ENCODE results near the gene GFOD2. TPM values are rescaled to one million over a fixed set of nuclear protein-coding genes. Genes with fewer than 3 reads are reported as not detected.
A peak's percentile ranks its signal among the peaks of the same experiment; 100 is the strongest.

The GFOD2 gene
- total RNA-seq, 1 donor from 2014 or later = 32.4 TPM

DNA sequence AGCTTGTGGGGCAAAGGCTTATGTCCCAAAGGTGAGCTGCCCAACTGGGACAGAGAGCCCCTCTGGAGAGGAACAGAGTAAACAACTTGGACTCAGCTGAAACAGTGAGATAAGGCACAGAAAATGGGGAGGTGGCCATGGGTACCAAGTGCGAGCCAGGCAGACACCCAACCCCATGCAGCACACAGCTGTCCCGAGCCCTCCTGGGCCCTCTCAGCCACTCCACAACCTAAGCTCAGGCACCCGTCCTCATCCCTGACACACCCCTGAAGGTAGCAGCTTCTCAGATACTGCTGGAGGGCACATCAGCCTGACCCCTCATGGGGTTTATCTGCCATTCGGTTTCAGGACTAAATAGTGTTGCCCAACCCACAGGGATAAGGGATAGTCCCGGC lies 4.8 kb upstream of the GFOD2 start:
- Histone ChIP-seq H2AFZ (ENCODE audit: low read depth, low read length) (no peak overlapping the region), H3K79me2 (ENCODE audit: insufficient read depth, low read length) (peaks cover 2% of the 10 kb centered on the region), H4K20me1 (ENCODE audit: insufficient read depth, low read length) (no peaks in the 10 kb centered on the region), H3K9me3 (ENCODE audit: insufficient read depth, low read depth, low read length) (no peaks in the 10 kb centered on the region), H3K27me3 (ENCODE audit: insufficient read depth, low read length) (no peaks in the 10 kb centered on the region), H3K4me2 (ENCODE audit: low read length) (no peak overlapping the region), H3K27ac (ENCODE audit: low read depth, low read length) (peak overlapping the region; percentile 58), H3K4me1 (ENCODE audit: insufficient read depth, low read length) (peaks cover 16% of the 10 kb centered on the region), H3K9ac (ENCODE audit: low read length) (no peak overlapping the region), H3K4me3 (ENCODE audit: insufficient read depth, low read depth, low read length) (no peak overlapping the region), H3K36me3 (ENCODE audit: insufficient read depth, low read length) (peaks cover 4% of the 10 kb centered on the region)
- TF ChIP-seq, protein P1, sequence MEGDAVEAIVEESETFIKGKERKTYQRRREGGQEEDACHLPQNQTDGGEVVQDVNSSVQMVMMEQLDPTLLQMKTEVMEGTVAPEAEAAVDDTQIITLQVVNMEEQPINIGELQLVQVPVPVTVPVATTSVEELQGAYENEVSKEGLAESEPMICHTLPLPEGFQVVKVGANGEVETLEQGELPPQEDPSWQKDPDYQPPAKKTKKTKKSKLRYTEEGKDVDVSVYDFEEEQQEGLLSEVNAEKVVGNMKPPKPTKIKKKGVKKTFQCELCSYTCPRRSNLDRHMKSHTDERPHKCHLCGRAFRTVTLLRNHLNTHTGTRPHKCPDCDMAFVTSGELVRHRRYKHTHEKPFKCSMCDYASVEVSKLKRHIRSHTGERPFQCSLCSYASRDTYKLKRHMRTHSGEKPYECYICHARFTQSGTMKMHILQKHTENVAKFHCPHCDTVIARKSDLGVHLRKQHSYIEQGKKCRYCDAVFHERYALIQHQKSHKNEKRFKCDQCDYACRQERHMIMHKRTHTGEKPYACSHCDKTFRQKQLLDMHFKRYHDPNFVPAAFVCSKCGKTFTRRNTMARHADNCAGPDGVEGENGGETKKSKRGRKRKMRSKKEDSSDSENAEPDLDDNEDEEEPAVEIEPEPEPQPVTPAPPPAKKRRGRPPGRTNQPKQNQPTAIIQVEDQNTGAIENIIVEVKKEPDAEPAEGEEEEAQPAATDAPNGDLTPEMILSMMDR (IDR thresholded peaks at IDR 0.05; ENCODE audit: insufficient read depth, low read depth, low read length) = no peak
- TF ChIP-seq EZH2 (IDR thresholded peaks at IDR 0.05; ENCODE audit: insufficient read depth, low read length) = no peak
- Mint-ChIP-seq H3K9me3 (ENCODE audit: unreplicated experiment) (peaks cover under 1% of the 10 kb centered on the region), H3K4me1 (ENCODE audit: low read depth, unreplicated experiment) (peaks cover 9% of the 10 kb centered on the region), H3K36me3 (ENCODE audit: low read depth, unreplicated experiment) (peaks cover 25% of the 10 kb centered on the region), H3K27me3 (ENCODE audit: low read depth, unreplicated experiment) (no peaks in the 10 kb centered on the region), H3K27ac (ENCODE audit: unreplicated experiment) (no peak overlapping the region), H3K4me3 (ENCODE audit: unreplicated experiment) (no peak overlapping the region)
- DNase-seq (ENCODE audit: low read depth) = no peak
- FAIRE-seq = no peak

DNA sequence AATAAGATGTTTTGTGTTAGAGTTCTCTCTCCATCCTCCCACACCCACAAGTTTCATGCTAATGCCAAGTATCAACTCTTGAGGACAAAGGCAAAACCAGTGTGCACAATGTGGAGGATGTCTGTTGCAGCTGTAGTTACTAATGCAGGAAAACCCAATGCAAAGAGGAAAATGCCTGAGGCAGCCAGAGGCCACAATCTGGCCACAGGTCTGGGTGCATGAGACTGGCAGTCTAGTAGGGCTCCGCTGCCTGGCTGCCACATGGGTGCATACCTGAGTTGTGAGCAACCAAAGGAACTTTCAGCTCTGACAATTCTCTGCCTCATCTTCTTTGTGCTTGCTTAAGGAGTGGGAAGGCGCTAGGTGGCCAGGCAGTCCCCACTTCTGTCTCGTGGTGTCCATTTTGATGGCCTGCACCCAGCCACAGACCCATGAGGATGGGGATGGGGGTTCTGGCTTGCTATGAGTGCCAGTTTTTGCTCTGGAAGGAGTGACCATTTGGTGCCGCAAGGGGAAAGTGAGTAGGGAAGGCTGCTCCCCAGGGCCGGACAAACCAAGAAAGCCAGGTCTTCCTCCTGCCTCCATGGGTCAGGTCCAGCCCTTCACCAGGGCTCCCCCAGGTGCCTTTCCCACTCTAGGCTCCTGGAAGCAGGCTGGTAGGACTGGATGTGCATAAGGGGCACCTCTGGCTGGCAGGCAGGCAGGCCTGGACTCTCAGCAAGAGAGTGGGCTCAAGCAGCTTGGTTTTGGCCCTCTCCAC lies 4.2 kb upstream of the GFOD2 start:
- peak overlapping the region; percentile 58 for H3K27ac ChIP-seq (ENCODE audit: low read depth, low read length)
- DNase-seq (ENCODE audit: low read depth) (peak; percentile 78), FAIRE-seq (no peak)
- H3K4me3 Mint-ChIP-seq (ENCODE audit: unreplicated experiment) = no peak overlapping the region
- no peak overlapping the region for H2AFZ ChIP-seq (ENCODE audit: low read depth, low read length)
- no peaks in the 10 kb centered on the region for H3K27me3 ChIP-seq (ENCODE audit: insufficient read depth, low read length)
- peaks cover 2% of the 10 kb centered on the region for H3K36me3 ChIP-seq (ENCODE audit: insufficient read depth, low read length)
- H3K27me3 Mint-ChIP-seq (ENCODE audit: low read depth, unreplicated experiment) = no peaks in the 10 kb centered on the region
- H3K9me3 ChIP-seq (ENCODE audit: insufficient read depth, low read depth, low read length) = no peaks in the 10 kb centered on the region
- TF ChIP-seq, protein P1 (IDR thresholded peaks at IDR 0.05; ENCODE audit: insufficient read depth, low read depth, low read length) = no peak
- no peak for TF ChIP-seq EZH2 (IDR thresholded peaks at IDR 0.05; ENCODE audit: insufficient read depth, low read length)
- peaks cover 8% of the 10 kb centered on the region for H3K79me2 ChIP-seq (ENCODE audit: insufficient read depth, low read length)
- peaks cover 18% of the 10 kb centered on the region for H3K4me1 ChIP-seq (ENCODE audit: insufficient read depth, low read length)
- peak overlapping the region; percentile 18 for H3K9ac ChIP-seq (ENCODE audit: low read length)
- H4K20me1 ChIP-seq (ENCODE audit: insufficient read depth, low read length) = peaks cover under 1% of the 10 kb centered on the region
- peaks cover 9% of the 10 kb centered on the region for H3K4me1 Mint-ChIP-seq (ENCODE audit: low read depth, unreplicated experiment)
- H3K27ac Mint-ChIP-seq (ENCODE audit: unreplicated experiment) = peak overlapping the region; percentile 81
- no peaks in the 10 kb centered on the region for H3K9me3 Mint-ChIP-seq (ENCODE audit: unreplicated experiment)
- H3K4me3 ChIP-seq (ENCODE audit: insufficient read depth, low read depth, low read length) = no peak overlapping the region
- H3K36me3 Mint-ChIP-seq (ENCODE audit: low read depth, unreplicated experiment) = peaks cover 25% of the 10 kb centered on the region
- H3K4me2 ChIP-seq (ENCODE audit: low read length) = peak overlapping the region; percentile 6

DNA sequence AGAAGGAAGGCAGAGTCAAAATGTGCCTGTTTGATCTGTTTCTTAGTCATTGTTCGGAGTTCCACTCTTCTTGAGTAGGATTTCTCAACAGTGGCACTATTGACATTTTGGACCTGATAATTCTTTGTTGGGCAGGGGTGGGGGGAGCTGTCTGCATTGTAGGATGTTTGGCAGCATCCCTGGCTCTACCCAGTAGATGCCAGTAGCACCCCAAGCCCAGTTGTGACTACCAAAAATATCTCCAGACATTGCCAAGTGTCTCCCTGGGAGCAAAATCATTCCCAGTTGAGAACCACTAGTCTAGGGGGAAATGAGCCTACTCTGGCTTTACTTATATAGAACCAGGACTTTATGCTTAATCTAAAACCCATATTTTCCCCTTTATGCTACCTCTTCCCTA lies 1.1 kb upstream of the GFOD2 start:
- Histone ChIP-seq H3K36me3 (ENCODE audit: insufficient read depth, low read length) (no peaks in the 10 kb centered on the region), H3K4me3 (ENCODE audit: insufficient read depth, low read depth, low read length) (peak overlapping the region; percentile 76), H4K20me1 (ENCODE audit: insufficient read depth, low read length) (peaks cover 23% of the 10 kb centered on the region), H3K27ac (ENCODE audit: low read depth, low read length) (no peak overlapping the region), H2AFZ (ENCODE audit: low read depth, low read length) (peak overlapping the region; percentile 86), H3K9ac (ENCODE audit: low read length) (peak overlapping the region; percentile 89), H3K4me2 (ENCODE audit: low read length) (peak overlapping the region; percentile 90), H3K4me1 (ENCODE audit: insufficient read depth, low read length) (peaks cover 22% of the 10 kb centered on the region), H3K9me3 (ENCODE audit: insufficient read depth, low read depth, low read length) (no peaks in the 10 kb centered on the region), H3K79me2 (ENCODE audit: insufficient read depth, low read length) (peaks cover 38% of the 10 kb centered on the region), H3K27me3 (ENCODE audit: insufficient read depth, low read length) (no peaks in the 10 kb centered on the region)
- H3K27me3 Mint-ChIP-seq (ENCODE audit: low read depth, unreplicated experiment) = no peaks in the 10 kb centered on the region
- TF ChIP-seq, protein P1 (IDR thresholded peaks at IDR 0.05; ENCODE audit: insufficient read depth, low read depth, low read length) = no peak
- no peak for TF ChIP-seq EZH2 (IDR thresholded peaks at IDR 0.05; ENCODE audit: insufficient read depth, low read length)
- peak overlapping the region; percentile 99 for H3K4me3 Mint-ChIP-seq (ENCODE audit: unreplicated experiment)
- H3K27ac Mint-ChIP-seq (ENCODE audit: unreplicated experiment) = peak overlapping the region; percentile 21
- FAIRE-seq (no peak), DNase-seq (ENCODE audit: low read depth) (no peak)
- no peaks in the 10 kb centered on the region for H3K9me3 Mint-ChIP-seq (ENCODE audit: unreplicated experiment)
- H3K4me1 Mint-ChIP-seq (ENCODE audit: low read depth, unreplicated experiment) = peaks cover 13% of the 10 kb centered on the region
- H3K36me3 Mint-ChIP-seq (ENCODE audit: low read depth, unreplicated experiment) = peaks cover 17% of the 10 kb centered on the region

Data from astrocyte (in vitro differentiated cells and primary cell).